GM12891 (cell line): ENCODE data around the gene LIN28B. TPM values are rescaled to one million over a fixed set of nuclear protein-coding genes. Genes with fewer than 3 reads are reported as not detected.

Source experiments
- DNase-seq: peaks from one replicate; pipeline ENCODE4 v3.0.0; 2011; ENCODE audit warnings: low spot score; ENCODE audit not compliant: insufficient read length
- FAIRE-seq: peaks from 2 replicates; lab custom pipeline; 2011; peaks lifted over from hg19 to GRCh38; lab: Jason Lieb, UNC
- PAX5 ChIP-seq: IDR thresholded peaks from 2 replicates; pipeline ENCODE4 v1.6.1; 2011; ENCODE audit warnings: low read length, moderate library complexity, mild to moderate bottlenecking; ENCODE audit not compliant: insufficient read depth, severe bottlenecking
- POLR2A ChIP-seq: IDR thresholded peaks from 2 replicates; pipeline ENCODE4 v1.6.1; 2011; ENCODE audit warnings: low read depth, low read length, control low read depth
- POLR2AphosphoS5 ChIP-seq: IDR thresholded peaks from 2 replicates; pipeline ENCODE4 v1.6.1; 2011; ENCODE audit warnings: low read depth, low read length, control low read depth
- POU2F2 ChIP-seq: IDR thresholded peaks from 2 replicates; pipeline ENCODE4 v1.6.1; 2011; ENCODE audit warnings: low read depth, mild to moderate bottlenecking, control low read depth, low read length, moderate library complexity
- SPI1 ChIP-seq: IDR thresholded peaks from 2 replicates; pipeline ENCODE4 v1.6.1; 2011; ENCODE audit warnings: low read depth, low read length, control low read depth
- TAF1 ChIP-seq: IDR thresholded peaks from 2 replicates; pipeline ENCODE4 v1.6.1; 2011; ENCODE audit warnings: low read depth, low read length, control low read depth
- polyA plus RNA-seq: library from polyadenylated mRNA; unstranded; fragments of >200 nt; gene quantifications from one replicate; pipeline ENCODE4 v1.2.1, GENCODE V29; 2012; ENCODE audit warnings: low read depth, missing spikeins, inconsistent platforms; ENCODE audit not compliant: missing spikeins

The LIN28B gene, protein sequence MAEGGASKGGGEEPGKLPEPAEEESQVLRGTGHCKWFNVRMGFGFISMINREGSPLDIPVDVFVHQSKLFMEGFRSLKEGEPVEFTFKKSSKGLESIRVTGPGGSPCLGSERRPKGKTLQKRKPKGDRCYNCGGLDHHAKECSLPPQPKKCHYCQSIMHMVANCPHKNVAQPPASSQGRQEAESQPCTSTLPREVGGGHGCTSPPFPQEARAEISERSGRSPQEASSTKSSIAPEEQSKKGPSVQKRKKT
- not detected for polyA plus RNA-seq

DNA sequence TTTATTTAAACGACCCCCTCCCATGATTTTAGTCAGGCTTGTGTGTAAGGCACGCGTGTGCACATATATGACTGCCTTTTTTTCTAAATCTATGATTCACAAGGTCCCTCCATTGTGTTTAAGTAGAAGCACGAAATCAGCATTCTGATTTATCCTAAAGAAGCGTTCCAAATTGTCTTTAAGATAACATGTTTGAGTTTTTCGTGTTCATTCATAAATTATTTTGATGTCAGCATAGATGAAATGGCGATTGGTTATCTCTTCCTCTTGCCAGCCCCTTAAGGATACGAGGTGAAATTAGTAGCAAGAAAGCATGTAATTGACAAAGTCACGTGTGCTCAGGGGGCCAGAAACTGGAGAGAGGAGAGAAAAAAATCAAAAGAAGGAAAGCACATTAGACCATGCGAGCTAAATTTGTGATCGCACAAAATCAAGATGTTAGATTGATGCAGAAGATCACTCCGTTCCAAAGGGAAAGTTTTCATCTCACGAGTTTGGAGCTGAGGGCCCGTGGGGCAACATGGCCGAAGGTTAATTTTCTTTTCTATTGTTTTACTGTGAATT lies at the start of gene LIN28B:
TSS of gene LIN28B (plus strand) at position 377 of the 564 bp plus-strand sequence. CDS start at position 521, 144 bp downstream.
- DNase-seq (no peak), FAIRE-seq (no peak)

DNA sequence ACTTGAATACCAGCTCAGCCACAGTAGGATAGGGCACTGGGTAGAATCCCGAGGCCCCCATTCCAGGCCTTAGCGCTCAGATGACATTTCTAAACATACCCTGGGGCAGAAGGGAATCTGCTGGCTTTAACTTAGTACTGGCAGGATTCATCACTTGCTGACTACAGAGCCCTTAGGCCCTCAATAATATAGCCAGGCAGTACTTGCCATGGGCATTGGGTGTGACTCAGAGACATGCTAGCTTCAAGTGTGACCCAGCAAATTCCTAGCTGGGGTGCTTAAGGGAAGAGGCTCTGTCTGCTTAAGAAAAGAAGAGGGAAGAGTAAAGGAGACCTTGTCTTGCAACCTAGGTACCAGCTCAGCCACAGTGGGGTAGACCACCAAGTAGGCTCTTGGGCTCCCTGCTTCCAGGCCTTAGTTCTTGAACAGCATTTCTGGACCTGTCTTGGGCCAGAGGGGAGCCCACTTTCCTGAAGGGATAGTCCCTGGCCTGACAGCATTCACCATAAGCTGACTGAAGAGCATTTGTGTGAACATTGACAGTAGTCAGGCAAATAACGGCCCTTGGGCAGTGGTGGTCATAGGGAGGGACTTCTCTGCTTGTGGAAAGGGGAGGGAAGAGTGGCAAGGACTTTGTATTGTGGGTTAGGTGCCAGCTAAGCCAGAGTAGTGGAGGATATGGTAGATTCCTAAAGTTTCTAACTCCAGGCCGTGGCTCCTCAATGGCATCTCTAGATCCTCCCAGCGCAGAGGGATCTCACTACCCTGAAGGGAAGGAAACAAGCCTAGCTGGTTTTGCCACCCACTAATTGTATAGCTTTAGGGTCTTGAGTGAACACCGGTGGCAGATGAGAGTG lies 48.6 kb upstream of the LIN28B start:
- FAIRE-seq (no peak), DNase-seq (no peak)
- TF ChIP-seq TAF1, result no peak
- TF ChIP-seq POLR2A, result no peak
- TF ChIP-seq POU2F2, result no peak
- TF ChIP-seq SPI1, result no peak
- TF ChIP-seq PAX5, result no peak
- TF ChIP-seq POLR2AphosphoS5, result no peak

More for the DNA sequence above, at the start of gene LIN28B:
- TF ChIP-seq PAX5 (no peak), POU2F2 (no peak), POLR2AphosphoS5 (no peak), SPI1 (no peak), POLR2A (no peak), TAF1 (no peak)

DNA sequence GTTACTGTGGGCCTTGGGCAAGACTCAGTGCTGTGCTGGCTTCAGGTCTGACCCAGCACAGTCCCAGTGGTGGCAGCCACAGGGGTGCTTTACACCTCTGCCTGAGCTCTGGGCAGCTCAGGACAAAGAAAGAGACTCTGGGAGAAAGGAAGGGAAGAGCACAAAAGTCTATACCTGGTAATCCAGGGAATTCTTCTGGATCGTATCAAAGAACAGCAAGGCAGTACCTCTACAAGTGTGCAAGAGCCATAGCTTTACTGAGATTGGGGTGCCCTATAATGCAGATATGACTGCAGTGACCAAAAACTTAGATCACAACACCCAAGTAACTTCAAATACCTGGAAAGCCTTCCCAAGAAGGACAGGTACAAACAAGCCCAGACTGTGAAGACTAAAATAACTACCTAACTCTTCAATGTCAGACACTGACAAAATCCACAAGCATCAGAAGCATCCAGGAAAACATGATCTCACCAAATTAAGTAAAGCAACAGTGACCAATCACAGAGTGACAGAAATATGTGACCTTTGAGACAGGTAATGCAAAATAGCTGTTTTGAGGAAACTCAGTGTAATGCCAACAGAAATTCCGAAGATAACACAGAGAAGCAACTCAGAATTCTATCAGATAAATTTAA lies 47.9 kb upstream of the LIN28B start:
- FAIRE-seq (no peak), DNase-seq (no peak)
- TF ChIP-seq POLR2A (no peak), POLR2AphosphoS5 (no peak), PAX5 (no peak), SPI1 (no peak), TAF1 (no peak), POU2F2 (no peak)

DNA sequence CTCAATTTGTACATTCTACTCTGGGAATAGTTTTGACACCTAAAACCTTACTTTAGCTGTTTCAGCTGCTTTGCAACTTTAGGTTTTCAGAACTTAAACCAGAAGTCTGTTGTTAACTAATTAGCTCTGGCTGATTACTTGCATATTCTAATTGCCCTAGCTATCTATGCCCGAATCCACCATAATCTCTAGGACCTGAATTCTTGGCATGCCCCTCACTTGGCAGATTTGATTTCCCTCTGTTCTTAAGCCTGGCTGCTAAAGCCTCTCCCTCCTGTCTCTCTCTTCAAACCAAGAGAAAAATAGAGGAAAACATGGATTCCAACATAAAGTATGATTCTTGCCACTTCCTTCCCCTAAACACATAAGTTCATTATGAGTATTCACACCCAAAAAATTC lies 35.0 kb upstream of the LIN28B start:
- no peak for FAIRE-seq
- DNase-seq, result no peak
- TF ChIP-seq POLR2A (no peak), POLR2AphosphoS5 (no peak), SPI1 (no peak), PAX5 (no peak), POU2F2 (no peak), TAF1 (no peak)

DNA sequence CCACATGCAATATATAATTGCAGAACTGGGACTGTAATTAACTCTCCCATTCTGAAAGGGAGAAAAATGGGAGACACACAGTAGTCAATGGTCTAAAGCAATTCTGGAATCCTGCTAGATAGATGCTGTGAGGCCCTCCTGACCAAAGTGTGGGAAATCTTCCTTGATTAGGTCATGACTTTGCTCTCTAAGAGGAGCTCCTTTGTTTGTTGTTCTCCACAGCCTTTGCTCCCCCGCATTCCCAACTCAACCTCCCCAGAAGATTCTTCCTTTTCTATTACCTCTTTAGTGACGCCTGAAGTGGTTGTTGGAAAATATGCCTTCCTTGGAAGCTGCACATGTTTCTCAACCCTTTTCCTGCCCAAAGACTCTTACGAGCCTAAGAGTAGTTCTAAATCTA lies 28.8 kb upstream of the LIN28B start:
- FAIRE-seq, result no peak
- TF ChIP-seq POU2F2 (no peak), SPI1 (no peak), POLR2AphosphoS5 (no peak), POLR2A (no peak), TAF1 (no peak), PAX5 (no peak)
- no peak for DNase-seq

DNA sequence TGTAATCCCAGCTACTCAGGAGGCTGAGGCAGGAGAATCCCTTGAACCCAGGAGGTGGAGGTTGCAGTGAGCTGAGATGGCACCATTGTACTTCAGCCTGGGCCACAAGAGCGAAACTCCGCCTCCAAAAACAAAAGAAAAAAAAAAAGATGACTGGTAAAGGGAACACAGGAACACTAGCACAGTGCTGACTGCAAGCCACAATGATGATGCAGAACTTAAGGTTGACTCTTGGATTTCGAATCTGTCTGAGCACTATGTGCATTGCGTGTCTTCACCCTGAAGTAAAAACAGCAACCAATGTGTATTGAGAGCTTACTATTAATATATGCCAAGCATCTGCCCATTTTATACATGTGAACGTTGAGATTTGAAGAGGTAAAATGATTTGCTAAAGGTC lies 27.6 kb upstream of the LIN28B start:
- DNase-seq (no peak), FAIRE-seq (no peak)
- TF ChIP-seq POLR2A, result no peak
- TF ChIP-seq POLR2AphosphoS5, result no peak
- no peak for TF ChIP-seq TAF1

DNA sequence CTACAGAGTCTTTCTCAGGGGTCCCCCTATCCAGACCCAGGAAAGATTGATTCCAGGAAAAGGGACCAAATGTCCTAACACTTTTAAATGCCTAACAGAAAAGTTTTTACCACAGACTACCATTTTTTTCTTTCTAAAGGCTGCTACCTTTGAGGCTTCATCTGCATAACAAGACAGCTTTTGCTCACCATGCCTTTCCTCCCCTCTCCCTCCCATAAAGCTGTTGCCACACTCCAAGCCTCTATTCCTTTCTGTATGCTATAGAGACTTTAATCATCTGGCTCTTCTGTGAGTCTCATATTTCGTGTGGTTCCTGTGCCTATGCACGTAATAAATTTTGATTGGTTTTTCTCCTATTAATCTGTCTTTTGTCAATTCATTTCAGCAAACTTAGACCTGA lies 26.0 kb upstream of the LIN28B start:
- TF ChIP-seq POLR2AphosphoS5, result no peak
- TF ChIP-seq POLR2A, result no peak
- no peak for TF ChIP-seq POU2F2
- TF ChIP-seq SPI1, result no peak
- no peak for TF ChIP-seq TAF1
- no peak for TF ChIP-seq PAX5
- DNase-seq (no peak), FAIRE-seq (no peak)

DNA sequence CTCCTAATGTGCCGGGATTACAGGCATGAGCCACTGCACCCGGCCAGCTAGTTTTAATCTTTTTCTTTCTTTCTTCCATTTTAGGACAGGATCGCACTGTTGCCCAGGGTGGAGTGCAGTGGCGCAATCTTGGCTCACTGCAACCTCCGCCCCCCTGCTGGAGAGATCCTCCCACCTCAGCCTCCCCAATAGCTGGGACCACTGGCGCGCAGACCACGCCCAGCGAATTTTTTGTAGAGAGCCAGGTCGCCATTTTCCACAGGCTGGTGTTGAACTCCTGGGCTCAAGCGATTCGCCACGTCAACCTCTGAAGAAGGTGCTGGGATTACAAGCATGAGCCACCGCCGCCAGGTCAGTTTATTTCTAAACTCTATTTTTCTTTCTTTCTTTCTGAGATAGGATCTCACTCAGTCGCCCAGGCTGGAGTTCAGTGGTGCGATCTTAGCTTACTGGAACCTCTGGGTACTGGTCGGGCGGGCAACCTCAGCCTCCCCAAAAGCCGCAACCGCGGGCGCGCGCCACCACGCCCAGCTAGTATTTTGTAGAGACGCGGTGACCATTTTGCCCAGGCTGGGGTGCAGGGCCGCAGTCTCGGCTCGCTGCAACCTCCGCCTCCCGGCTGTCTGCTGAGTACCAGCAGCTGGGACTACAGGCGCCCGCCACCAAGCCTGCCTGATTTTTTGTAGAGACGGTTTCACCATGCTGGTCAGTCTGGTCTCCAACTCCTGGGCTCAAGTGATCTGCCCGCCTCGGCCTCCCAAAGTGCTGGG lies 20.0 kb upstream of the LIN28B start:
- FAIRE-seq, result no peak
- DNase-seq, result no peak
- TF ChIP-seq SPI1 (no peak), POLR2A (no peak), POLR2AphosphoS5 (no peak), TAF1 (no peak), PAX5 (no peak), POU2F2 (no peak)
